H1 (cell line): ENCODE data around the gene CTSH. TPM values are rescaled to one million over a fixed set of nuclear protein-coding genes. Genes with fewer than 3 reads are reported as not detected.

Experiments used
- CHD7 ChIP-seq: fragments of 300-600 bp; sonication (generic); IDR thresholded peaks from 2 replicates; pipeline ENCODE4 v1.7.1; 2012; ENCODE audit warnings: low read length, moderate library complexity, mild to moderate bottlenecking, inconsistent platforms; ENCODE audit not compliant: insufficient replicate concordance
- JUND ChIP-seq: IDR thresholded peaks from 2 replicates; pipeline ENCODE4 v1.6.1; 2011; ENCODE audit warnings: mild to moderate bottlenecking, improper control_type of control experiment, low read length
- POU5F1 ChIP-seq: IDR thresholded peaks from 2 replicates; pipeline ENCODE4 v1.6.1; 2011; ENCODE audit warnings: low read depth, mild to moderate bottlenecking, low read length, moderate library complexity
- SUZ12 ChIP-seq: fragments of 200-600 bp; sonication (generic); IDR thresholded peaks from 2 replicates; pipeline ENCODE4 v1.6.1; 2012; ENCODE audit warnings: mild to moderate bottlenecking, inconsistent platforms, low read length, moderate library complexity, mixed read lengths
- polyA plus RNA-seq, 7 experiments: library from polyadenylated mRNA; depleted of rRNA in 3 of 7; stranded (reverse) in 5 of 7; unstranded in 2 of 7; fragments of >200 nt in 5 of 7; fragments of 200-250 nt in 2 of 7; gene quantifications; 1 replicate in 5 of 7; 2 replicates in 1 of 7; 4 replicates in 1 of 7; pipeline versions ENCODE4 v1.2.1 to v1.2.3, GENCODE V29; 2011 to 2013; ENCODE audit warnings: missing spikeins in 2 of 7, mixed read lengths in 2 of 7
- total RNA-seq: library from RNA; stranded (reverse); fragmentation: NEBNext Ultra II Directional; extraction: Animal tissue kit (Norgen Biotek cat#: 25700); gene quantifications from 2 replicates; pipeline ENCODE4 v1.2.1, GENCODE V29; 2021

The CTSH gene
- total and polyA plus RNA-seq, 2 of the 8 experiments (the other 6 are each of a cell fraction or from before 2014, with no cell fraction given) = 34.0 to 36.8 TPM

- TF ChIP-seq CHD7 (no peak), SUZ12 (no peak), JUND (no peak), POU5F1 (no peak)
Observed at GRCh38 chr15:78956937-78957336, 12.1 kb upstream of the CTSH start (continued).
